A549 (cell line): ENCODE data around the gene BUD31.

ENCODE experiments used
- CTCF ChIP-seq: fragments of >200 bp; sonication (Bioruptor Twin); formaldehyde crosslinking; IDR thresholded peaks from 3 replicates; pipeline ENCODE4 v1.5.1; 2016
- FOXS1 ChIP-seq: fragments of 250-450 bp; sonication (Bioruptor Pico); IDR thresholded peaks from 2 replicates; pipeline ENCODE4 v1.5.0; 2020; ENCODE audit warnings: mild to moderate bottlenecking, moderate library complexity
- HDAC2 ChIP-seq: fragments of 200-600 bp; sonication (generic); IDR thresholded peaks from 2 replicates; pipeline ENCODE4 v1.6.1; 2016
- JUNB ChIP-seq: fragments of >200 bp; sonication (Bioruptor Twin); formaldehyde crosslinking; IDR thresholded peaks from 2 replicates; pipeline ENCODE4 v1.6.1; 2016
- MAFK ChIP-seq: fragments of 450-650 bp; IDR thresholded peaks from 2 replicates; pipeline ENCODE4 v1.6.1; 2014; ENCODE audit not compliant: partially characterized antibody
- MYC ChIP-seq: IDR thresholded peaks from 2 replicates; pipeline ENCODE4 v1.6.1; 2012; ENCODE audit warnings: mild to moderate bottlenecking, inconsistent platforms, low read length, improper control_type of control experiment, borderline replicate concordance
- NFE2L2 ChIP-seq: fragments of 150-350 bp; conservative IDR thresholded peaks from 2 replicates; pipeline ENCODE4 v1.6.1; 2014; ENCODE audit warnings: low read length
- POLR2A ChIP-seq: IDR thresholded peaks from 2 replicates; pipeline ENCODE4 v1.6.1; 2012; ENCODE audit warnings: mild to moderate bottlenecking, low read length
- REST ChIP-seq: fragments of 200-600 bp; sonication (generic); IDR thresholded peaks from 2 replicates; pipeline ENCODE4 v1.6.1; 2016; ENCODE audit warnings: antibody characterized with exemption, mild to moderate bottlenecking, moderate library complexity
- RFX5 ChIP-seq: fragments of 450-650 bp; IDR thresholded peaks from 2 replicates; pipeline ENCODE4 v1.7.1; 2014; ENCODE audit warnings: antibody characterized with exemption, mild to moderate bottlenecking, moderate library complexity
- TF ChIP-seq, protein P1 (sequence below): fragments of 450-650 bp; IDR thresholded peaks from 2 replicates; pipeline ENCODE4 v1.6.1; 2014; ENCODE audit warnings: antibody characterized with exemption

- TF ChIP-seq JUNB (no peak), POLR2A (no peak), MYC (no peak), HDAC2 (no peak), FOXS1 (CRISPR knock-in tag) (no peak), CTCF (no peak), REST (no peak), MAFK (no peak), RFX5 (no peak), NFE2L2 (no peak)
- TF ChIP-seq, protein P1, sequence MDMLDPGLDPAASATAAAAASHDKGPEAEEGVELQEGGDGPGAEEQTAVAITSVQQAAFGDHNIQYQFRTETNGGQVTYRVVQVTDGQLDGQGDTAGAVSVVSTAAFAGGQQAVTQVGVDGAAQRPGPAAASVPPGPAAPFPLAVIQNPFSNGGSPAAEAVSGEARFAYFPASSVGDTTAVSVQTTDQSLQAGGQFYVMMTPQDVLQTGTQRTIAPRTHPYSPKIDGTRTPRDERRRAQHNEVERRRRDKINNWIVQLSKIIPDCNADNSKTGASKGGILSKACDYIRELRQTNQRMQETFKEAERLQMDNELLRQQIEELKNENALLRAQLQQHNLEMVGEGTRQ, result no peak
Observed at GRCh38 chr7:99419323-99420021, 10.7 kb downstream of the BUD31 start.
